CD14-positive monocyte (primary cell): ENCODE data around the gene RBPMS2. TPM values are rescaled to one million over a fixed set of nuclear protein-coding genes. Genes with fewer than 3 reads are reported as not detected.
"Not testable (repeated sequence)": the region's sequence is repeated elsewhere in the genome, so short reads cannot be mapped to it uniquely, and the experiment has no call there.

Experiments used
- DNase-seq, 3 donors: peaks; one replicate each; pipeline ENCODE4 v3.0.0-alpha.2; 2011 to 2022
- H2AFZ ChIP-seq: 2 replicates; pipeline ENCODE4 v1.6.0; 2012; ENCODE audit warnings: mild to moderate bottlenecking, low read depth, low read length, inconsistent platforms; ENCODE audit not compliant: insufficient read depth, poor library complexity, severe bottlenecking
- H3K27ac ChIP-seq, 2 donors: 1 replicate in 1 of 2; 2 replicates in 1 of 2; pipeline ENCODE4 v1.5.1; 2012 to 2013; ENCODE audit warnings: low read length in 2 of 2, control low read depth in 1 of 2, inconsistent platforms in 1 of 2, low read depth in 1 of 2, mild to moderate bottlenecking in 1 of 2
- H3K27me3 ChIP-seq, 2 donors: one replicate each; pipeline versions ENCODE4 v1.6.0 to v1.6.1; 2011 to 2013; ENCODE audit warnings: low read length in 2 of 2; ENCODE audit not compliant: control insufficient read depth in 2 of 2, insufficient read depth in 2 of 2
- H3K36me3 ChIP-seq, 2 donors: replicated peaks in 1 of 2; 1 replicate in 1 of 2; 2 replicates in 1 of 2; pipeline versions ENCODE4 v1.5.1 to v1.6.1; 2012 to 2013; ENCODE audit warnings: low read length in 2 of 2, control low read depth in 1 of 2, inconsistent platforms in 1 of 2, mild to moderate bottlenecking in 1 of 2; ENCODE audit not compliant: insufficient read depth in 2 of 2, control insufficient read depth in 1 of 2
- H3K4me1 ChIP-seq, 2 donors: 1 replicate in 1 of 2; 2 replicates in 1 of 2; pipeline versions ENCODE4 v1.5.1 to v1.6.1; 2012 to 2013; ENCODE audit warnings: low read length in 2 of 2, control low read depth in 1 of 2, inconsistent platforms in 1 of 2, mild to moderate bottlenecking in 1 of 2, moderate library complexity in 1 of 2; ENCODE audit not compliant: insufficient read depth in 2 of 2, control insufficient read depth in 1 of 2
- H3K4me2 ChIP-seq: replicated peaks from 2 replicates; pipeline ENCODE3; 2012; ENCODE audit warnings: low read length, moderate library complexity, mild to moderate bottlenecking; ENCODE audit not compliant: poor library complexity, severe bottlenecking; ENCODE audit errors: extremely low read depth
- H3K4me3 ChIP-seq, 3 experiments: fragments of 200-600 bp in 1 of 3; sonication (generic) in 1 of 3; replicated peaks in 1 of 3; 1 replicate in 2 of 3; 2 replicates in 1 of 3; pipeline ENCODE4 v1.5.1; 2011 to 2013; ENCODE audit warnings: low read length in 3 of 3, mild to moderate bottlenecking in 3 of 3, control low read depth in 2 of 3, low read depth in 2 of 3, inconsistent platforms in 1 of 3, moderate library complexity in 1 of 3
- H3K79me2 ChIP-seq: 2 replicates; pipeline ENCODE4 v1.6.0; 2012; ENCODE audit warnings: mild to moderate bottlenecking, control low read depth, inconsistent platforms, low read length, moderate library complexity; ENCODE audit not compliant: insufficient read depth
- H3K9ac ChIP-seq: 2 replicates; pipeline ENCODE4 v1.6.0; 2017; ENCODE audit warnings: low read length, mild to moderate bottlenecking; ENCODE audit not compliant: insufficient read depth, poor library complexity, severe bottlenecking
- H3K9me3 ChIP-seq, 2 donors: replicated peaks in 1 of 2; 1 replicate in 1 of 2; 2 replicates in 1 of 2; pipeline versions ENCODE4 v1.5.1 to v1.6.1; 2012 to 2013; ENCODE audit warnings: low read length in 2 of 2, control low read depth in 1 of 2; ENCODE audit not compliant: control insufficient read depth in 1 of 2, insufficient read depth in 1 of 2
- H4K20me1 ChIP-seq: 2 replicates; pipeline ENCODE4 v1.6.0; 2012; ENCODE audit warnings: mild to moderate bottlenecking, low read length, control low read depth, moderate library complexity; ENCODE audit not compliant: insufficient read depth
- H3K27ac Mint-ChIP-seq, 7 donors: one replicate each; pipeline ENCODE4 v1.8.0; 2020; ENCODE audit warnings: mild to moderate bottlenecking in 7 of 7, mixed read lengths in 7 of 7, moderate library complexity in 6 of 7, inconsistent platforms in 2 of 7
- H3K27me3 Mint-ChIP-seq, 3 donors: one replicate each; pipeline ENCODE4 v1.8.0; 2021 to 2022; ENCODE audit warnings: low read depth in 3 of 3, mild to moderate bottlenecking in 3 of 3, mixed read lengths in 3 of 3, moderate library complexity in 3 of 3, inconsistent platforms in 1 of 3
- H3K36me3 Mint-ChIP-seq, 2 donors: one replicate each; pipeline ENCODE4 v1.8.0; 2020; ENCODE audit warnings: mixed read lengths in 2 of 2, inconsistent platforms in 1 of 2, mild to moderate bottlenecking in 1 of 2
- H3K4me1 Mint-ChIP-seq: one replicate; pipeline ENCODE4 v1.8.0; 2020; ENCODE audit warnings: mild to moderate bottlenecking, mixed read lengths
- H3K4me3 Mint-ChIP-seq, 2 donors: one replicate each; pipeline ENCODE4 v1.8.0; 2020; ENCODE audit warnings: mild to moderate bottlenecking in 2 of 2, mixed read lengths in 2 of 2, moderate library complexity in 1 of 2
- H3K9me3 Mint-ChIP-seq, 7 donors: one replicate each; pipeline ENCODE4 v1.8.0; 2020 to 2022; ENCODE audit warnings: mixed read lengths in 7 of 7, mild to moderate bottlenecking in 6 of 7, moderate library complexity in 6 of 7, inconsistent platforms in 2 of 7
- WGBS: methylation state at CpG from one replicate; pipeline ENCODE4 v1.1.5; 2013; ENCODE audit warnings: missing lambda C conversion rate; ENCODE audit not compliant: insufficient coverage; 5-methylcytosine and 5-hydroxymethylcytosine counted together
- intact Hi-C, 2 donors: fragments of 100-400 bp; cut with micrococcal nuclease; formaldehyde crosslinking; loops; one replicate each; pipeline versions ENCODE4 v1.15.0 to v1.15.1; 2023
- polyA plus RNA-seq, 3 donors: library from polyadenylated mRNA; depleted of rRNA in 1 of 3; unstranded in 2 of 3; stranded (reverse) in 1 of 3; fragments of 300-500 nt in 2 of 3; fragments of >200 nt in 1 of 3; fragmentation: Illumina TruSeq in 2 of 3; gene quantifications; 1 replicate in 2 of 3; 2 replicates in 1 of 3; pipeline ENCODE4 v1.2.3, GENCODE V29; 2012 to 2021
- TF ChIP-seq, protein P1 (sequence below): fragments of 200-600 bp; IDR thresholded peaks from one replicate; pipeline ENCODE4 v1.8.0; 2022; ENCODE audit warnings: antibody characterized with exemption, mild to moderate bottlenecking

RBPMS2 gene
- polyA plus RNA-seq, 3 donors = not detected

- no peaks in the 10 kb centered on the region for H4K20me1 ChIP-seq
- H3K27ac Mint-ChIP-seq = peak overlapping the region in 1 of 7 donors; percentile 60
Measured at GRCh38 chr15:64816452-64816851, 41.1 kb upstream of the RBPMS2 start.

DNA sequence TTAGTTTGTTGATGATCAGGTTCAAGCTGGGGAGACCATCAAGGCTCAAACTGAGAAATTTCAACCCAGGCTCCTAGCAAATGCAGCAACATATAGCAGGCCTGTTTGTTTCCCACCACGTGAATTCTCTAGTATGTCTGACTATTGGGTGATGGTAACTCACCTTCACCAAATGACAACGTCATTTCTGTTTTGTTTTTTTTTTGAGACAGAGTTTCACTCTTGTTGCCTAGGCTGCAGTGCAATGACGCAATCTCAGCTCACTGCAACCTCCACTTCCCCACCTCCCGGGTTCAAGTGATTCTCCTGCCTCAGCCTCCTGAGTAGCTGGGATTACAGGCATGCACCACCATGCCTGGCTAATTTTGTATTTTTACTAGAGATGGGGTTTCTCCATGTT is 39.6 kb upstream of the RBPMS2 start:
- H2AFZ ChIP-seq, H4K20me1 ChIP-seq, H3K27me3 ChIP-seq, H3K27ac ChIP-seq, H3K4me3 Mint-ChIP-seq, H3K4me3 ChIP-seq, H3K9me3 Mint-ChIP-seq, H3K27me3 Mint-ChIP-seq, H3K9ac ChIP-seq, H3K79me2 ChIP-seq, H3K4me1 ChIP-seq, H3K4me2 ChIP-seq, H3K9me3 ChIP-seq, intact Hi-C loops: not testable (repeated sequence)
- no CpG with 5 or more reads among the region's 4 CpGs for WGBS
- peak; percentile 37 to 43 (median 37) for DNase-seq
- Mint-ChIP-seq H3K36me3 (peaks cover 9 to 27% of the 10 kb centered on the region in 2 donors), H3K4me1 (peaks cover 20% of the 10 kb centered on the region), H3K27ac (peak overlapping the region in 6 of 7 donors; percentile 0 to 71 (median 34))
- H3K36me3 ChIP-seq = peaks cover 22 to 29% of the 10 kb centered on the region in 2 donors

More at GRCh38 chr15:64816452-64816851, 41.1 kb upstream of the RBPMS2 start:
- peaks cover 19% of the 10 kb centered on the region for H3K4me1 Mint-ChIP-seq
- peaks cover 0 to 5% (median 2%) of the 10 kb centered on the region in 3 donors for H3K27me3 Mint-ChIP-seq
- H2AFZ ChIP-seq = no peak overlapping the region
- H3K9me3 Mint-ChIP-seq = no peaks in the 10 kb centered on the region
- DNase-seq = no peak
- intact Hi-C loops = no loop called here
- 98% methylated on average over 12 of the region's 13 CpGs for WGBS
- H3K4me1 ChIP-seq = peaks cover 3 to 9% of the 10 kb centered on the region in 2 donors
- H3K4me3 Mint-ChIP-seq = no peak overlapping the region
- H3K27ac ChIP-seq = no peak overlapping the region
- TF ChIP-seq, protein P1, sequence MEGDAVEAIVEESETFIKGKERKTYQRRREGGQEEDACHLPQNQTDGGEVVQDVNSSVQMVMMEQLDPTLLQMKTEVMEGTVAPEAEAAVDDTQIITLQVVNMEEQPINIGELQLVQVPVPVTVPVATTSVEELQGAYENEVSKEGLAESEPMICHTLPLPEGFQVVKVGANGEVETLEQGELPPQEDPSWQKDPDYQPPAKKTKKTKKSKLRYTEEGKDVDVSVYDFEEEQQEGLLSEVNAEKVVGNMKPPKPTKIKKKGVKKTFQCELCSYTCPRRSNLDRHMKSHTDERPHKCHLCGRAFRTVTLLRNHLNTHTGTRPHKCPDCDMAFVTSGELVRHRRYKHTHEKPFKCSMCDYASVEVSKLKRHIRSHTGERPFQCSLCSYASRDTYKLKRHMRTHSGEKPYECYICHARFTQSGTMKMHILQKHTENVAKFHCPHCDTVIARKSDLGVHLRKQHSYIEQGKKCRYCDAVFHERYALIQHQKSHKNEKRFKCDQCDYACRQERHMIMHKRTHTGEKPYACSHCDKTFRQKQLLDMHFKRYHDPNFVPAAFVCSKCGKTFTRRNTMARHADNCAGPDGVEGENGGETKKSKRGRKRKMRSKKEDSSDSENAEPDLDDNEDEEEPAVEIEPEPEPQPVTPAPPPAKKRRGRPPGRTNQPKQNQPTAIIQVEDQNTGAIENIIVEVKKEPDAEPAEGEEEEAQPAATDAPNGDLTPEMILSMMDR = no peak
- no peaks in the 10 kb centered on the region for H3K27me3 ChIP-seq
- no peak overlapping the region for H3K4me2 ChIP-seq
- H3K36me3 Mint-ChIP-seq = peaks cover 15 to 41% of the 10 kb centered on the region in 2 donors
- H3K9me3 ChIP-seq = no peaks in the 10 kb centered on the region
- H3K36me3 ChIP-seq = peaks cover 31 to 42% of the 10 kb centered on the region in 2 donors
- no peak overlapping the region for H3K9ac ChIP-seq
- H3K79me2 ChIP-seq = no peaks in the 10 kb centered on the region
- no peak overlapping the region for H3K4me3 ChIP-seq

GRCh38 chr15:64814283-64814682 is 38.9 kb upstream of the RBPMS2 start:
- H3K9me3 ChIP-seq, H3K4me3 ChIP-seq, H3K4me3 Mint-ChIP-seq, H3K4me1 ChIP-seq, H3K4me2 ChIP-seq, H3K27me3 ChIP-seq, DNase-seq, H4K20me1 ChIP-seq, H3K79me2 ChIP-seq, H3K27ac ChIP-seq, H3K9me3 Mint-ChIP-seq, H2AFZ ChIP-seq, intact Hi-C loops, H3K9ac ChIP-seq: not testable (repeated sequence)
- Mint-ChIP-seq H3K27ac (peak overlapping the region in 4 of 7 donors; percentile 0 to 81 (median 52)), H3K4me1 (peaks cover 24% of the 10 kb centered on the region), H3K27me3 (peaks cover 2 to 11% (median 5%) of the 10 kb centered on the region in 3 donors), H3K36me3 (peaks cover 7 to 20% of the 10 kb centered on the region in 2 donors)
- H3K36me3 ChIP-seq = peaks cover 17 to 22% of the 10 kb centered on the region in 2 donors
- WGBS = 96% methylated on average over 3 of the region's 8 CpGs
